MM.1S (cell line): ENCODE data around the gene KIAA1671.

ENCODE experiments used
- DNase-seq: peaks from one replicate; pipeline ENCODE4 v3.0.0-alpha.2; 2015
- H2AFZ ChIP-seq: fragments of 300-600 bp; sonication (generic); 2 replicates; pipeline ENCODE4 v1.6.0; 2016; ENCODE audit warnings: antibody characterized with exemption, low read length
- H3F3A ChIP-seq: fragments of 300-600 bp; sonication (generic); 2 replicates; pipeline ENCODE4 v1.6.1; 2016; ENCODE audit warnings: mild to moderate bottlenecking, antibody characterized with exemption, low read length, moderate library complexity, mixed read lengths; ENCODE audit not compliant: insufficient read depth
- H3K27ac ChIP-seq: fragments of 300-600 bp; sonication (generic); 2 replicates; pipeline ENCODE4 v1.5.1; 2016; ENCODE audit warnings: mild to moderate bottlenecking, low read length
- H3K27me3 ChIP-seq: fragments of 300-600 bp; sonication (generic); replicated peaks from 2 replicates; pipeline ENCODE4 v1.6.0; 2016; ENCODE audit warnings: low read length; ENCODE audit not compliant: insufficient read depth
- H3K36me3 ChIP-seq: fragments of 300-600 bp; sonication (generic); replicated peaks from 2 replicates; pipeline ENCODE4 v1.6.1; 2016; ENCODE audit warnings: mild to moderate bottlenecking, low read length, mixed read lengths; ENCODE audit not compliant: insufficient read depth
- H3K4me1 ChIP-seq: fragments of 300-600 bp; sonication (generic); 2 replicates; pipeline ENCODE4 v1.6.1; 2016; ENCODE audit warnings: low read length, mixed read lengths
- H3K4me2 ChIP-seq: fragments of 300-600 bp; sonication (generic); 2 replicates; pipeline ENCODE4 v1.6.0; 2016; ENCODE audit warnings: low read depth, low read length
- H3K4me3 ChIP-seq: fragments of 300-600 bp; sonication (generic); 2 replicates; pipeline ENCODE4 v1.5.1; 2016; ENCODE audit warnings: low read length, mixed read lengths
- H3K79me2 ChIP-seq: fragments of 300-600 bp; sonication (generic); 2 replicates; pipeline ENCODE4 v1.6.1; 2016; ENCODE audit warnings: mixed run types, low read length, mixed read lengths
- H3K9ac ChIP-seq: fragments of 300-600 bp; sonication (generic); 2 replicates; pipeline ENCODE4 v1.6.1; 2016; ENCODE audit warnings: low read length, mixed read lengths
- H3K9me2 ChIP-seq: fragments of 300-600 bp; sonication (generic); replicated peaks from 2 replicates; pipeline ENCODE4 v1.6.1; 2016; ENCODE audit warnings: mild to moderate bottlenecking, low read length, mixed read lengths; ENCODE audit not compliant: insufficient read depth
- H3K9me3 ChIP-seq: fragments of 300-600 bp; sonication (generic); replicated peaks from 2 replicates; pipeline ENCODE4 v1.6.1; 2016; ENCODE audit warnings: mild to moderate bottlenecking, low read length, mixed read lengths; ENCODE audit not compliant: insufficient read depth
- H4K20me1 ChIP-seq: fragments of 300-600 bp; sonication (generic); 2 replicates; pipeline ENCODE4 v1.6.1; 2016; ENCODE audit warnings: mild to moderate bottlenecking, low read length, moderate library complexity, mixed read lengths; ENCODE audit not compliant: insufficient read depth
- EZH2 ChIP-seq: fragments of 300-600 bp; sonication (generic); optimal IDR thresholded peaks from 2 replicates; pipeline ENCODE3; 2017; ENCODE audit warnings: low read depth, mild to moderate bottlenecking, antibody characterized with exemption, low read length, mixed read lengths
- EZH2phosphoT487 ChIP-seq: fragments of 300-600 bp; sonication (generic); IDR thresholded peaks from 2 replicates; pipeline ENCODE4 v1.6.1; 2018; ENCODE audit warnings: antibody characterized with exemption, low read length
- TF ChIP-seq, protein P1 (sequence below): fragments of 300-600 bp; sonication (generic); IDR thresholded peaks from 2 replicates; pipeline ENCODE4 v1.5.1; 2016; ENCODE audit warnings: antibody characterized with exemption, low read length, mixed read lengths

KIAA1671 gene

DNA sequence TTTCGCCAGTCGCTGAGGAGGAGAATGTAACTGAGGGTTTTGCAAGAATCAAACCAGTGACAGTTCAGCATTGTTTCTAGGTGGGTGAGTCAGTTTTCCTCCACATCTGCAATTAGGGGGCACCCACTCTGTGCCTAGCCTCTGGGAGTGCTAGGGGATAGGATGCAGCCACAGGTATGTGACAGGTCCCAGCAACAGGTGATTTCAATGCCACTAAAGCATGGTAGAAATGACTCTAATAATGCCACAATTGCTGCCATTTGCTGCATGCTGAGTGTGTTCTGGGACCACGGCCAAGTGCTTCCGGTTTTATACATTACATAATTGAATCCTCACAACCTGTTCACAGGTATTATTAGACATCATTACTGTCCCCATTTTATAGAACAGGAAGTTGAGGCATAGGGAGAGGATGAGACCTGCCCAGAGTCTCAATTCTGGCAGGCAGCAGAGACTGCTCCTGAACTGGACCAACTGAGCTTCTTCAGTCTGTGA is 267.5 kb downstream of the KIAA1671 start:
- TF ChIP-seq EZH2phosphoT487: no peak
- no peak for TF ChIP-seq EZH2
- TF ChIP-seq, protein P1, sequence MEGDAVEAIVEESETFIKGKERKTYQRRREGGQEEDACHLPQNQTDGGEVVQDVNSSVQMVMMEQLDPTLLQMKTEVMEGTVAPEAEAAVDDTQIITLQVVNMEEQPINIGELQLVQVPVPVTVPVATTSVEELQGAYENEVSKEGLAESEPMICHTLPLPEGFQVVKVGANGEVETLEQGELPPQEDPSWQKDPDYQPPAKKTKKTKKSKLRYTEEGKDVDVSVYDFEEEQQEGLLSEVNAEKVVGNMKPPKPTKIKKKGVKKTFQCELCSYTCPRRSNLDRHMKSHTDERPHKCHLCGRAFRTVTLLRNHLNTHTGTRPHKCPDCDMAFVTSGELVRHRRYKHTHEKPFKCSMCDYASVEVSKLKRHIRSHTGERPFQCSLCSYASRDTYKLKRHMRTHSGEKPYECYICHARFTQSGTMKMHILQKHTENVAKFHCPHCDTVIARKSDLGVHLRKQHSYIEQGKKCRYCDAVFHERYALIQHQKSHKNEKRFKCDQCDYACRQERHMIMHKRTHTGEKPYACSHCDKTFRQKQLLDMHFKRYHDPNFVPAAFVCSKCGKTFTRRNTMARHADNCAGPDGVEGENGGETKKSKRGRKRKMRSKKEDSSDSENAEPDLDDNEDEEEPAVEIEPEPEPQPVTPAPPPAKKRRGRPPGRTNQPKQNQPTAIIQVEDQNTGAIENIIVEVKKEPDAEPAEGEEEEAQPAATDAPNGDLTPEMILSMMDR: no peak
- no peak for DNase-seq
- H3F3A ChIP-seq: no peaks in the 10 kb centered on the region

GRCh38 chr22:25221790-25222189 is 269.3 kb downstream of the KIAA1671 start:
- peaks cover 74% of the 10 kb centered on the region for H3K27me3 ChIP-seq
- no peak for DNase-seq
- no peaks in the 10 kb centered on the region for H3K9me3 ChIP-seq
- H3K79me2 ChIP-seq: no peaks in the 10 kb centered on the region
- no peak overlapping the region for H3K4me3 ChIP-seq
- TF ChIP-seq EZH2phosphoT487 (no peak), EZH2 (no peak)
- TF ChIP-seq, protein P1: no peak
- no peak overlapping the region for H3K4me2 ChIP-seq
- no peaks in the 10 kb centered on the region for H3F3A ChIP-seq
- H3K4me1 ChIP-seq: no peaks in the 10 kb centered on the region
- no peaks in the 10 kb centered on the region for H3K36me3 ChIP-seq
- H4K20me1 ChIP-seq: no peaks in the 10 kb centered on the region
- no peak overlapping the region for H3K27ac ChIP-seq
- H3K9ac ChIP-seq: no peak overlapping the region
- H3K9me2 ChIP-seq: no peaks in the 10 kb centered on the region
- H2AFZ ChIP-seq: no peak overlapping the region

More for the DNA sequence above, 267.5 kb downstream of the KIAA1671 start:
- H3K4me1 ChIP-seq: no peaks in the 10 kb centered on the region
- no peak overlapping the region for H3K4me3 ChIP-seq
- H4K20me1 ChIP-seq: no peaks in the 10 kb centered on the region
- H3K4me2 ChIP-seq: no peak overlapping the region
- no peak overlapping the region for H3K9ac ChIP-seq
- no peaks in the 10 kb centered on the region for H3K9me3 ChIP-seq
- H3K27ac ChIP-seq: no peak overlapping the region
- H3K79me2 ChIP-seq: no peaks in the 10 kb centered on the region
- no peaks in the 10 kb centered on the region for H3K36me3 ChIP-seq
- no peak overlapping the region for H2AFZ ChIP-seq
- no peaks in the 10 kb centered on the region for H3K9me2 ChIP-seq
- H3K27me3 ChIP-seq: peaks cover 69% of the 10 kb centered on the region

DNA sequence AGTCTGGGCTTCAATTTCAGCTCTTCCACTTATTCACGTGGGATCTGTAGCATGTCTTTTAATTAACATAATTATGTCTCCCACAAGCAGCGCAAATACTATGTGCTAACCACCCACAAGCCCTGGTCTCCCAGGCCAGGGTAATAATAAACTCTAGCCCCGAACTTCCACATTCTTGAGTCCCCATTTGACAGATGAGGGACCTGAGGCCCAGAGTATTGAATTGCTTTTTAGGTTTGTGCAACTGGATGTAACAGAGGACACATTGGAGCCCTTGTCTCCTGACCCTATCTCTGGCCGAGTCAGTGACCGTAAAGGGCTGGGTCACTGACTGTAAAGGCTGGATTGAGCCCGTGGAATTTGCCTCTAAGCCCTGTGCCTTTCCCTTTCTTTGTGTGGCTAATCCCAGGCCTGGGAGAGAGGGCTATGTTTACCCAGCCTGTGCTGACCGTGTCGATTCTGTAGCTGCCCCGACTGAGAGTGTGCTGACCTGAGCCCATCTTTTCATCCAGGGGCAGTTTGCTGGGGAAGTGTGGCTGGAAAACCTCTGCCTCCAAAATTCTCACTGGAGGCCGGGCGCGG is 270.8 kb downstream of the KIAA1671 start:
- Histone ChIP-seq H3K9me3 (no peaks in the 10 kb centered on the region), H3K27ac (no peak overlapping the region), H3F3A (no peaks in the 10 kb centered on the region), H3K9me2 (no peaks in the 10 kb centered on the region), H3K4me3 (no peak overlapping the region), H3K36me3 (no peaks in the 10 kb centered on the region), H3K4me1 (no peaks in the 10 kb centered on the region), H3K4me2 (no peak overlapping the region), H2AFZ (no peak overlapping the region), H3K27me3 (peaks cover 76% of the 10 kb centered on the region), H3K9ac (no peak overlapping the region), H4K20me1 (no peaks in the 10 kb centered on the region), H3K79me2 (no peaks in the 10 kb centered on the region)
- DNase-seq: no peak
- TF ChIP-seq, protein P1: no peak
- TF ChIP-seq EZH2 (no peak), EZH2phosphoT487 (no peak)
